Fibroblast of lung (primary cell): Measurements from ENCODE around the gene MXRA7. TPM values are rescaled to one million over a fixed set of nuclear protein-coding genes. Genes with fewer than 3 reads are reported as not detected.

Source experiments
- DNase-seq, 2 donors: peaks; one replicate each; pipeline versions ENCODE4 v3.0.0 to v3.0.0-alpha.2; 2010; ENCODE audit warnings: low read depth in 2 of 2
- H2AFZ ChIP-seq: 2 replicates; pipeline ENCODE4 v1.5.1; 2012; ENCODE audit warnings: low read length, control low read depth, inconsistent platforms
- H3K27ac ChIP-seq: 2 replicates; pipeline ENCODE4 v1.5.1; 2011; ENCODE audit warnings: low read length, control low read depth; ENCODE audit not compliant: insufficient read depth
- H3K27me3 ChIP-seq: 2 replicates; pipeline ENCODE4 v1.5.1; 2011; ENCODE audit warnings: mild to moderate bottlenecking, low read length; ENCODE audit not compliant: control insufficient read depth, insufficient read depth
- H3K36me3 ChIP-seq: 2 replicates; pipeline ENCODE4 v1.5.1; 2011; ENCODE audit warnings: low read length; ENCODE audit not compliant: control insufficient read depth, insufficient read depth
- H3K4me1 ChIP-seq: 2 replicates; pipeline ENCODE4 v1.5.1; 2011; ENCODE audit warnings: low read length; ENCODE audit not compliant: control insufficient read depth, insufficient read depth; ENCODE audit errors: extremely low read depth
- H3K4me2 ChIP-seq: 2 replicates; pipeline ENCODE4 v1.5.1; 2011; ENCODE audit warnings: low read length, control low read depth; ENCODE audit not compliant: insufficient read depth; ENCODE audit errors: extremely low read depth
- H3K4me3 ChIP-seq, 4 experiments: fragments of 200-600 bp in 1 of 4; sonication (generic) in 1 of 4; replicated peaks in 1 of 4; 2 replicates each; pipeline ENCODE4 v1.5.1; 2011 to 2016; ENCODE audit warnings: low read length in 4 of 4, low read depth in 3 of 4, mild to moderate bottlenecking in 3 of 4, control low read depth in 2 of 4, inconsistent platforms in 1 of 4, mixed read lengths in 1 of 4; ENCODE audit not compliant: insufficient read depth in 1 of 4; ENCODE audit errors: control extremely low read depth in 1 of 4
- H3K79me2 ChIP-seq: 2 replicates; pipeline ENCODE4 v1.5.1; 2012; ENCODE audit warnings: mild to moderate bottlenecking, low read length, inconsistent platforms; ENCODE audit not compliant: control insufficient read depth, insufficient read depth
- H3K9ac ChIP-seq: 2 replicates; pipeline ENCODE4 v1.5.1; 2011; ENCODE audit warnings: mild to moderate bottlenecking, low read length, control low read depth; ENCODE audit not compliant: insufficient read depth
- H3K9me3 ChIP-seq: 2 replicates; pipeline ENCODE4 v1.5.1; 2012; ENCODE audit warnings: low read depth, low read length; ENCODE audit not compliant: control insufficient read depth, insufficient read depth
- H4K20me1 ChIP-seq: 2 replicates; pipeline ENCODE4 v1.5.1; 2011; ENCODE audit warnings: low read length; ENCODE audit not compliant: control insufficient read depth, insufficient read depth; ENCODE audit errors: extremely low read depth
- EZH2 ChIP-seq: IDR thresholded peaks from 2 replicates; pipeline ENCODE4 v1.5.1; 2012; ENCODE audit warnings: low read length, control low read depth, mild to moderate bottlenecking; ENCODE audit errors: missing control alignments
- polyA plus RNA-seq, 2 donors: library from polyadenylated mRNA; depleted of rRNA in 1 of 2; stranded (reverse) in 1 of 2; unstranded in 1 of 2; fragments of >200 nt; gene quantifications; 2 replicates each; pipeline ENCODE4 v1.2.1, GENCODE V29; 2011 to 2012; ENCODE audit warnings: missing spikeins in 1 of 2
- total RNA-seq: library from RNA; depleted of rRNA; stranded (reverse); fragments of >200 nt; gene quantifications from 2 replicates; pipeline ENCODE4 v1.2.1, GENCODE V29; 2014
- TF ChIP-seq, protein P1 (sequence below), 2 donors: IDR thresholded peaks in 1 of 2; conservative IDR thresholded peaks in 1 of 2; 1 replicate in 1 of 2; 2 replicates in 1 of 2; pipeline ENCODE4 v1.5.1; 2011 to 2012; ENCODE audit warnings: low read length in 2 of 2, control low read depth in 1 of 2, inconsistent platforms in 1 of 2, low read depth in 1 of 2, mild to moderate bottlenecking in 1 of 2

The MXRA7 gene
- total and polyA plus RNA-seq, 2 donors (not counting 1 experiment from before 2014, with no cell fraction given) = 127 to 307 TPM

- Histone ChIP-seq H3K27ac (peak overlapping the region; percentile 90), H3K79me2 (peaks cover 60% of the 10 kb centered on the region), H3K4me2 (peak overlapping the region; percentile 95), H3K36me3 (peaks cover 12% of the 10 kb centered on the region), H3K9me3 (no peaks in the 10 kb centered on the region), H3K4me3 (peak overlapping the region; percentile 93 to 96 (median 94)), H3K27me3 (no peaks in the 10 kb centered on the region), H3K9ac (peak overlapping the region; percentile 94), H4K20me1 (no peaks in the 10 kb centered on the region), H2AFZ (no peak overlapping the region), H3K4me1 (peaks cover 10% of the 10 kb centered on the region)
- peak; percentile 50 to 65 for DNase-seq
- TF ChIP-seq, protein P1, sequence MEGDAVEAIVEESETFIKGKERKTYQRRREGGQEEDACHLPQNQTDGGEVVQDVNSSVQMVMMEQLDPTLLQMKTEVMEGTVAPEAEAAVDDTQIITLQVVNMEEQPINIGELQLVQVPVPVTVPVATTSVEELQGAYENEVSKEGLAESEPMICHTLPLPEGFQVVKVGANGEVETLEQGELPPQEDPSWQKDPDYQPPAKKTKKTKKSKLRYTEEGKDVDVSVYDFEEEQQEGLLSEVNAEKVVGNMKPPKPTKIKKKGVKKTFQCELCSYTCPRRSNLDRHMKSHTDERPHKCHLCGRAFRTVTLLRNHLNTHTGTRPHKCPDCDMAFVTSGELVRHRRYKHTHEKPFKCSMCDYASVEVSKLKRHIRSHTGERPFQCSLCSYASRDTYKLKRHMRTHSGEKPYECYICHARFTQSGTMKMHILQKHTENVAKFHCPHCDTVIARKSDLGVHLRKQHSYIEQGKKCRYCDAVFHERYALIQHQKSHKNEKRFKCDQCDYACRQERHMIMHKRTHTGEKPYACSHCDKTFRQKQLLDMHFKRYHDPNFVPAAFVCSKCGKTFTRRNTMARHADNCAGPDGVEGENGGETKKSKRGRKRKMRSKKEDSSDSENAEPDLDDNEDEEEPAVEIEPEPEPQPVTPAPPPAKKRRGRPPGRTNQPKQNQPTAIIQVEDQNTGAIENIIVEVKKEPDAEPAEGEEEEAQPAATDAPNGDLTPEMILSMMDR (conservative IDR thresholded peaks at IDR 0.05 in 1 of 2, IDR thresholded peaks at IDR 0.05 in 1 of 2; ENCODE audit: low read depth in 1 of 2, low read length in 2 of 2) = peak; percentile 15 to 16
- TF ChIP-seq EZH2 = no peak
Observed at GRCh38 chr17:76736349-76737081, 25.8 kb upstream of the MXRA7 start.

DNA sequence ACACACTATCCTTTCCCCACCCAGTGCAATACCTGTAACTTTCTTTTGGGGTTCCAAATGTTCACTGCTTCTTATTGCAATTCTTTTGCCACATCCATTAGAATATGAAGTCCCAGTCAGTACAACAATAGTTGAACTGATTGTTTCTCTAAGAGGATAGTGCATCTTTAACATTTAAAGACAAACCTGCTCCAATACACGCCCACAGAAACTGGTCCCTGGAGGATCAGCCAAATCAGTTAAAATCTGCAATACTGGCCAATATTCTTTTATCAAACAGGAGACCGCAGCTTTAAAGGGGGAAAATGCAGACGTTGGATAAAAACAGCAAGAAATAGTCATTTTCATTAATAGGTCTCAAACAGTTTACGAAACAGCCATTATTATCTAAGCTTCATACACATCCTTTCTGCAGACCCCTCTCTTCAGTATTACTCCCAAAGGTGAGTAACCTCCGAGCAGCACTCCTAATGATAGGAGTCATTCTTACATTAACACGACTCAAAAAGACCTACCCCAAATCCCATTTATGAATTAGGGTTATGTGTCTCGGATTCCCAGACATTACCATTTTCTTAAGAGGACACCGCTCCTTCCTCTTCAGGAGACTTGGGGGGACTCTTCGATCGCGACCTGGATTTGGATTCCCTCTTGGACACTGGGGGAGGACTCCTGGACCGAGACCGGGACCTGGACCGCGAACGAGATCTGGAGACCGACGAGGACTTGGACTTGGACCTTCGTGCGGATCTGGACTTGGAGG, 25.0 kb upstream of the MXRA7 start:
- Histone ChIP-seq H3K79me2 (peaks cover 64% of the 10 kb centered on the region), H2AFZ (no peak overlapping the region), H3K9ac (peak overlapping the region; percentile 94), H3K36me3 (peaks cover 14% of the 10 kb centered on the region), H3K9me3 (no peaks in the 10 kb centered on the region), H3K4me2 (peak overlapping the region; percentile 95), H3K4me1 (peaks cover 10% of the 10 kb centered on the region), H3K4me3 (peak overlapping the region; percentile 93 to 96 (median 94)), H4K20me1 (no peaks in the 10 kb centered on the region), H3K27me3 (no peaks in the 10 kb centered on the region), H3K27ac (peak overlapping the region; percentile 90)
- TF ChIP-seq EZH2 = no peak
- TF ChIP-seq, protein P1 (conservative IDR thresholded peaks at IDR 0.05 in 1 of 2, IDR thresholded peaks at IDR 0.05 in 1 of 2; ENCODE audit: low read depth in 1 of 2, low read length in 2 of 2) = no peak
- DNase-seq = no peak

- no peaks in the 10 kb centered on the region for H3K27me3 ChIP-seq
- H3K4me1 ChIP-seq = peaks cover 8% of the 10 kb centered on the region
- no peaks in the 10 kb centered on the region for H3K9me3 ChIP-seq
- peak overlapping the region; percentile 95 for H3K4me2 ChIP-seq
- H3K4me3 ChIP-seq = peak overlapping the region; percentile 93 to 96 (median 94)
- H4K20me1 ChIP-seq = no peaks in the 10 kb centered on the region
- DNase-seq = peak; percentile 48 to 53
- H2AFZ ChIP-seq = no peak overlapping the region
- no peak for TF ChIP-seq EZH2
- TF ChIP-seq, protein P1 (conservative IDR thresholded peaks at IDR 0.05 in 1 of 2, IDR thresholded peaks at IDR 0.05 in 1 of 2; ENCODE audit: low read depth in 1 of 2, low read length in 2 of 2) = peak in 1 of 2 donors; percentile 2
- peaks cover 14% of the 10 kb centered on the region for H3K36me3 ChIP-seq
- H3K27ac ChIP-seq = peak overlapping the region; percentile 22
- peak overlapping the region; percentile 27 for H3K9ac ChIP-seq
- H3K79me2 ChIP-seq = peaks cover 68% of the 10 kb centered on the region
Observed at GRCh38 chr17:76735006-76735405, 24.2 kb upstream of the MXRA7 start.
